ENCODE measurements around the gene CTSE. TPM values are rescaled to one million over a fixed set of nuclear protein-coding genes. Genes with fewer than 3 reads are reported as not detected.

CTSE gene
- total and polyA plus RNA-seq, 2 of the 4 experiments (the other 2 are of a cell fraction), result not detected

DNA sequence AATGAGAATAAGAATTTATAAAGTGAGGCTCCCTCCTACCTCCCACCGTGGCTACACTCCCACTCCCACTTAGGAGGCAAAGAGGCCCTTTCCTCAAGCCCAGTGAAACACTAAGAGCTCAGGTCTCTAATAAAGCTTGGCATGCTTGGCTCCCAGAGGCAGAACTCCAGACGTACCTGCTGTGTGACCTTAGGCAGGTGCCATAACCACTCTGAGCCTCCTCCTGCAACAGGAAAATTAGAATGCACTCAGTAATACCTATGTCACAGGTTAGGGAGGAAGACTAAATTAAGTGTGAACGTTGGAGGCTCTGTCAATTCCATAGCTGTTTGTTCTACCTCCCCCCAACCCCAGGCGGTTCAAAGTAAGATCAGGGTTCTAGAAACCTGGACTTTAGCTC, 63.9 kb downstream of the CTSE start:
- in situ Hi-C loops (cut with MboI; ENCODE audit: low sequenced_read_pairs), result no loop called here

More for the DNA sequence above, 63.9 kb downstream of the CTSE start:
- no peaks in the 10 kb centered on the region for H3K9me3 ChIP-seq (ENCODE audit: control insufficient read depth, insufficient read depth, low read length)
- CTCF ChIA-PET, result interaction anchor here (0.8 kb wide), 1 partner anchor 168 kb away, joined by 3 read pairs; no protein-coding TSS in a partner anchor
- no peak overlapping the region for H3K56ac ChIP-seq (ENCODE audit: extremely low read depth, insufficient read depth, low read length)
- no peaks in the 10 kb centered on the region for H3K36me3 ChIP-seq (ENCODE audit: control insufficient read depth, insufficient read depth, low read length)
- H2AK9ac ChIP-seq (replicated peaks; ENCODE audit: low read depth, low read length, poor library complexity), result no peak overlapping the region
- H3K4me3 ChIP-seq (ENCODE audit: insufficient read depth, low read depth, low read length), result no peak overlapping the region
- H2BK120ac ChIP-seq (ENCODE audit: low read depth, low read length), result no peak overlapping the region
- DNase-seq, result no peak
- no peak overlapping the region for H3K23ac ChIP-seq (ENCODE audit: low read depth, low read length)
- H3K4ac ChIP-seq (ENCODE audit: low read depth, low read length), result no peak overlapping the region
- no CpG with 5 or more reads among the region's 4 CpGs for WGBS, 2 experiments (ENCODE audit: extremely low coverage in 2 of 2, insufficient read length in 1 of 2)
- no TSS peak for BruUV-seq (replicated peaks)
- no peak overlapping the region for H3K27ac ChIP-seq (ENCODE audit: insufficient read depth, low read length)
- H3K18ac ChIP-seq (ENCODE audit: low read depth, low read length), result no peak overlapping the region
- no peak overlapping the region for H2AK5ac ChIP-seq (ENCODE audit: low read depth, low read length)
- no peak overlapping the region for H4K8ac ChIP-seq (ENCODE audit: low read depth in 2 of 2, low read length in 2 of 2)
- H4K5ac ChIP-seq (ENCODE audit: low read depth, low read length), result no peak overlapping the region
- no peak overlapping the region for H2AFZ ChIP-seq (replicated peaks; ENCODE audit: low read length, poor library complexity)
- H3K9me1 ChIP-seq (ENCODE audit: insufficient read depth, low read length), result no peaks in the 10 kb centered on the region; the same call in 1 of the 2 replicates
- no peak overlapping the region for H3K14ac ChIP-seq (replicated peaks; ENCODE audit: low read depth, low read length)
- dilution Hi-C loops (cut with HindIII; ENCODE audit: low sequenced_read_pairs, unreplicated experiment), result no loop called here
- H3K4me1 ChIP-seq (ENCODE audit: control insufficient read depth, insufficient read depth, low read length), result no peaks in the 10 kb centered on the region
- TF ChIP-seq NFE2L2 (IDR thresholded peaks at IDR 0.05; ENCODE audit: low read depth, low read length), result no peak
- TF ChIP-seq RCOR1 (IDR thresholded peaks at IDR 0.05; ENCODE audit: insufficient replicate concordance, low read length), result no peak
- no peak for TF ChIP-seq MAZ (IDR thresholded peaks at IDR 0.05; ENCODE audit: borderline replicate concordance, low read depth, low read length)
- no peak for TF ChIP-seq RFX5 (IDR thresholded peaks at IDR 0.05; ENCODE audit: low read depth, low read length)
- no peak for TF ChIP-seq FOS (IDR thresholded peaks at IDR 0.05; ENCODE audit: low read depth, low read length)
- no peak for TF ChIP-seq POLR2A (IDR thresholded peaks at IDR 0.05; ENCODE audit: low read depth, low read length)
- TF ChIP-seq, protein P1, sequence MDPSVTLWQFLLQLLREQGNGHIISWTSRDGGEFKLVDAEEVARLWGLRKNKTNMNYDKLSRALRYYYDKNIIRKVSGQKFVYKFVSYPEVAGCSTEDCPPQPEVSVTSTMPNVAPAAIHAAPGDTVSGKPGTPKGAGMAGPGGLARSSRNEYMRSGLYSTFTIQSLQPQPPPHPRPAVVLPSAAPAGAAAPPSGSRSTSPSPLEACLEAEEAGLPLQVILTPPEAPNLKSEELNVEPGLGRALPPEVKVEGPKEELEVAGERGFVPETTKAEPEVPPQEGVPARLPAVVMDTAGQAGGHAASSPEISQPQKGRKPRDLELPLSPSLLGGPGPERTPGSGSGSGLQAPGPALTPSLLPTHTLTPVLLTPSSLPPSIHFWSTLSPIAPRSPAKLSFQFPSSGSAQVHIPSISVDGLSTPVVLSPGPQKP (IDR thresholded peaks at IDR 0.05; ENCODE audit: borderline replicate concordance, low read depth, low read length), result no peak
- no peak overlapping the region for H3K9ac ChIP-seq (ENCODE audit: low read depth, low read length)
- no peak overlapping the region for H2BK5ac ChIP-seq (ENCODE audit: low read depth, low read length, poor library complexity, severe bottlenecking)
- POLR2A ChIA-PET (ENCODE audit: unreplicated experiment), result no interaction called here
- no peak overlapping the region for H2BK15ac ChIP-seq (ENCODE audit: low read depth, low read length)
- no peak overlapping the region for H2BK20ac ChIP-seq (ENCODE audit: low read depth, low read length)
- no peak overlapping the region for H3K4me2 ChIP-seq (ENCODE audit: low read depth, low read length)
- H3K27me3 ChIP-seq (ENCODE audit: control insufficient read depth, insufficient read depth, low read length), result peaks cover 54% of the 10 kb centered on the region
- no peaks in the 10 kb centered on the region for H3K79me1 ChIP-seq (ENCODE audit: low read depth in 1 of 2, low read length in 2 of 2)
- H4K20me1 ChIP-seq (ENCODE audit: insufficient read depth, low read length), result no peaks in the 10 kb centered on the region
- ATAC-seq (ENCODE audit: low read depth), result no peak
- intact Hi-C loops (cut with micrococcal nuclease), result no loop called here
- no peak overlapping the region for H4K91ac ChIP-seq (ENCODE audit: insufficient read depth, low read depth, low read length)

Other genes starting within 250 kb of the CTSE start
- 5.8 and 7.3 TPM in 2 replicates for gene RAB29, start 248.4 kb downstream of the CTSE start, total RNA-seq (2012; rRNA removed)
- gene RAB29, start 248.4 kb downstream of the CTSE start, polyA plus RNA-seq (2012; rRNA removed), result 4.4 and 5.7 TPM in 2 replicates
- gene SLC41A1, start 210.7 kb downstream of the CTSE start, total RNA-seq (2012; rRNA removed), result 6.3 and 6.7 TPM in 2 replicates
- gene SLC41A1, start 210.7 kb downstream of the CTSE start, polyA plus RNA-seq (2012; rRNA removed), result 25.8 and 26.3 TPM in 2 replicates
- not detected in 2 replicates for gene PM20D1, start 173.8 kb downstream of the CTSE start, total RNA-seq (2012; rRNA removed)
- gene PM20D1, start 173.8 kb downstream of the CTSE start, polyA plus RNA-seq (2012; rRNA removed), result 0.04 TPM in 1 of 2 replicates, not detected in the other
- under 0.01 TPM in 1 of 2 replicates, not detected in the other for gene SLC26A9, start 80.4 kb downstream of the CTSE start, total RNA-seq (2012; rRNA removed)
- gene SLC26A9, start 80.4 kb downstream of the CTSE start, polyA plus RNA-seq (2012; rRNA removed), result not detected in 2 replicates
- gene RAB7B, start 20.5 kb downstream of the CTSE start, total RNA-seq (2012; rRNA removed), result 9.1 and 10.6 TPM in 2 replicates
- 14.6 and 14.7 TPM in 2 replicates for gene RAB7B, start 20.5 kb downstream of the CTSE start, polyA plus RNA-seq (2012; rRNA removed)
- not detected in 2 replicates for gene RHEX, start 29.3 kb upstream of the CTSE start, total RNA-seq (2012; rRNA removed)
- not detected in 2 replicates for gene RHEX, start 29.3 kb upstream of the CTSE start, polyA plus RNA-seq (2012; rRNA removed)
- not detected in 2 replicates for gene AVPR1B, start 93.5 kb upstream of the CTSE start, total RNA-seq (2012; rRNA removed)
- gene AVPR1B, start 93.5 kb upstream of the CTSE start, polyA plus RNA-seq (2012; rRNA removed), result not detected in 2 replicates
- 2.2 and 4.2 TPM in 2 replicates for gene FAM72A, start 178.9 kb upstream of the CTSE start, total RNA-seq (2012; rRNA removed)
- 3.8 and 5.0 TPM in 2 replicates for gene FAM72A, start 178.9 kb upstream of the CTSE start, polyA plus RNA-seq (2012; rRNA removed)
- 33.3 and 50.3 TPM in 2 replicates for gene SRGAP2, start 179.6 kb upstream of the CTSE start, total RNA-seq (2012; rRNA removed)
- gene SRGAP2, start 179.6 kb upstream of the CTSE start, polyA plus RNA-seq (2012; rRNA removed), result 19.7 and 20.7 TPM in 2 replicates